Naive thymus-derived CD4-positive, alpha-beta T cell (primary cell): ENCODE data around the gene MYO1F. TPM values are rescaled to one million over a fixed set of nuclear protein-coding genes. Genes with fewer than 3 reads are reported as not detected.

Source experiments
- ATAC-seq: fragments of 150-1000 bp; cut with Tn5 transposase; 2 replicates; pipeline ENCODE4 v1.10.0; 2021; ENCODE audit warnings: mild to moderate bottlenecking, moderate library complexity
- CTCF ChIA-PET: fragments of 350-600 bp; sonication (Branson Sonifier 250); formaldehyde crosslinking; loops from one replicate; lab custom pipeline; 2021; ENCODE audit warnings: antibody characterized with exemption; lab: Charles Lee
- POLR2A ChIA-PET: fragments of 350-600 bp; sonication (Branson Sonifier 250); formaldehyde crosslinking; loops from one replicate; lab custom pipeline; 2021; ENCODE audit warnings: antibody characterized with exemption, inconsistent platforms; lab: Charles Lee
- DNase-seq, 9 donors: peaks; one replicate each; pipeline versions ENCODE4 v3.0.0 to v3.0.0-alpha.2; 2020 to 2022; ENCODE audit warnings: mixed read lengths in 1 of 9
- H3K27ac ChIP-seq: one replicate; pipeline ENCODE4 v1.7.0; 2013; ENCODE audit warnings: mild to moderate bottlenecking, low read depth, low read length, moderate library complexity
- H3K27me3 ChIP-seq, 2 donors: one replicate each; pipeline ENCODE4 v1.7.0; 2013; ENCODE audit warnings: low read length in 2 of 2, mild to moderate bottlenecking in 2 of 2, moderate library complexity in 2 of 2; ENCODE audit not compliant: control insufficient read depth in 2 of 2, insufficient read depth in 2 of 2
- H3K36me3 ChIP-seq, 3 experiments: 1 replicate in 2 of 3; 2 replicates in 1 of 3; pipeline ENCODE4 v1.7.0; 2013; ENCODE audit warnings: low read length in 3 of 3, mild to moderate bottlenecking in 3 of 3, moderate library complexity in 1 of 3; ENCODE audit not compliant: insufficient read depth in 3 of 3, control insufficient read depth in 2 of 3
- H3K4me1 ChIP-seq, 2 donors: one replicate each; pipeline ENCODE4 v1.7.0; 2013; ENCODE audit warnings: low read length in 2 of 2, mild to moderate bottlenecking in 2 of 2, moderate library complexity in 1 of 2; ENCODE audit not compliant: control insufficient read depth in 2 of 2, insufficient read depth in 2 of 2
- H3K4me3 ChIP-seq: 2 replicates; pipeline ENCODE4 v1.7.0; 2013; ENCODE audit warnings: mild to moderate bottlenecking, low read length
- H3K9me3 ChIP-seq, 3 experiments: 1 replicate in 2 of 3; 2 replicates in 1 of 3; pipeline ENCODE4 v1.7.0; 2013; ENCODE audit warnings: low read length in 3 of 3; ENCODE audit not compliant: control insufficient read depth in 2 of 3
- H3K27ac Mint-ChIP-seq, 9 donors: one replicate each; pipeline ENCODE4 v1.8.0; 2020 to 2022; ENCODE audit warnings: mixed read lengths in 9 of 9, mild to moderate bottlenecking in 8 of 9, moderate library complexity in 5 of 9, inconsistent platforms in 2 of 9
- H3K27me3 Mint-ChIP-seq, 5 donors: one replicate each; pipeline ENCODE4 v1.8.0; 2021 to 2022; ENCODE audit warnings: mixed read lengths in 5 of 5, mild to moderate bottlenecking in 1 of 5
- H3K36me3 Mint-ChIP-seq, 5 donors: one replicate each; pipeline ENCODE4 v1.8.0; 2020 to 2022; ENCODE audit warnings: mixed read lengths in 5 of 5, mild to moderate bottlenecking in 3 of 5, inconsistent platforms in 1 of 5
- H3K4me1 Mint-ChIP-seq, 7 donors: one replicate each; pipeline ENCODE4 v1.8.0; 2020 to 2022; ENCODE audit warnings: mixed read lengths in 7 of 7, mild to moderate bottlenecking in 3 of 7, inconsistent platforms in 1 of 7
- H3K4me3 Mint-ChIP-seq, 10 donors: one replicate each; pipeline ENCODE4 v1.8.0; 2020 to 2022; ENCODE audit warnings: mild to moderate bottlenecking in 10 of 10, mixed read lengths in 10 of 10, moderate library complexity in 6 of 10, inconsistent platforms in 2 of 10
- H3K9me3 Mint-ChIP-seq, 11 donors: one replicate each; pipeline ENCODE4 v1.8.0; 2020 to 2022; ENCODE audit warnings: mixed read lengths in 11 of 11, mild to moderate bottlenecking in 4 of 11, inconsistent platforms in 1 of 11, moderate library complexity in 1 of 11
- intact Hi-C, 2 donors: fragments of 100-400 bp; cut with micrococcal nuclease; formaldehyde crosslinking; loops; one replicate each; pipeline ENCODE4 v1.15.1; 2023
- polyA plus RNA-seq, 2 donors: library from polyadenylated mRNA; unstranded; fragments of 300-500 nt; fragmentation: Illumina TruSeq; gene quantifications; one replicate each; pipeline ENCODE4 v1.2.3, GENCODE V29; 2021
- total RNA-seq, 6 experiments: library from RNA in 5 of 6; stranded (reverse) in 5 of 6; gene quantifications; 1 replicate in 5 of 6; 2 replicates in 1 of 6; pipeline ENCODE4 v1.2.3 and lab custom pipeline; 2021 to 2026

Gene MYO1F
- total and polyA plus RNA-seq, 7 experiments from 2014 or later: 0.83 to 472 (median 26.7) TPM

DNA sequence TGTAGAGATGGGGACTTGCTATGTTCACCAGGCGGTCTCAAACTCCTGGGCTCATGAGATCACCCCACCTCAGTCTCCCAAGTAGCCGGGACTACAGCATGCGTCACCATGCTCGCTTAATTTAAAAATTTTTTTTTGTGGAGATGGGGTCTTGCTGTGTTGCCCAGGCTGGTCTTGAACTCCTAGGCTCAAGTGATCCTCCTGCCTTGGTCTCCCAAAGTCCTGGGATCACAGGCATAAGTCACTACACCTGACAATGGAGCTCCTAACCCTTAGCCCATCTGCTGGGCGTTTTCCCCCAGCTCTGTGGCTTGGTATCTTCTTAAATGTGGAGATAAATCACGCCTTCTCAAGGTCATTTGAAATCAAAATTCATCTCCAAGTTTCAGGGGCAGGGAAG, 39.6 kb upstream of the MYO1F start:
- POLR2A ChIA-PET: no interaction called here
- Mint-ChIP-seq H3K4me1 (peaks cover 8 to 26% (median 20%) of the 10 kb centered on the region in 7 donors), H3K36me3 (no peaks in the 10 kb centered on the region), H3K27me3 (peaks cover 0 to 6% (median 4%) of the 10 kb centered on the region in 5 donors), H3K9me3 (peaks cover 0 to 3% (median 0%) of the 10 kb centered on the region in 11 donors), H3K4me3 (no peak overlapping the region), H3K27ac (no peak overlapping the region)
- Histone ChIP-seq H3K27me3 (no peaks in the 10 kb centered on the region), H3K4me3 (no peak overlapping the region), H3K9me3 (no peaks in the 10 kb centered on the region), H3K27ac (no peak overlapping the region), H3K4me1 (peaks cover 5 to 7% of the 10 kb centered on the region in 2 donors), H3K36me3 (no peaks in the 10 kb centered on the region)
- intact Hi-C loops: no loop called here
- CTCF ChIA-PET: interaction anchor here (0.7 kb wide), 1 partner anchor 210 kb away, joined by 5 read pairs; no protein-coding TSS in a partner anchor
- ATAC-seq (no peak), DNase-seq (no peak)

DNA sequence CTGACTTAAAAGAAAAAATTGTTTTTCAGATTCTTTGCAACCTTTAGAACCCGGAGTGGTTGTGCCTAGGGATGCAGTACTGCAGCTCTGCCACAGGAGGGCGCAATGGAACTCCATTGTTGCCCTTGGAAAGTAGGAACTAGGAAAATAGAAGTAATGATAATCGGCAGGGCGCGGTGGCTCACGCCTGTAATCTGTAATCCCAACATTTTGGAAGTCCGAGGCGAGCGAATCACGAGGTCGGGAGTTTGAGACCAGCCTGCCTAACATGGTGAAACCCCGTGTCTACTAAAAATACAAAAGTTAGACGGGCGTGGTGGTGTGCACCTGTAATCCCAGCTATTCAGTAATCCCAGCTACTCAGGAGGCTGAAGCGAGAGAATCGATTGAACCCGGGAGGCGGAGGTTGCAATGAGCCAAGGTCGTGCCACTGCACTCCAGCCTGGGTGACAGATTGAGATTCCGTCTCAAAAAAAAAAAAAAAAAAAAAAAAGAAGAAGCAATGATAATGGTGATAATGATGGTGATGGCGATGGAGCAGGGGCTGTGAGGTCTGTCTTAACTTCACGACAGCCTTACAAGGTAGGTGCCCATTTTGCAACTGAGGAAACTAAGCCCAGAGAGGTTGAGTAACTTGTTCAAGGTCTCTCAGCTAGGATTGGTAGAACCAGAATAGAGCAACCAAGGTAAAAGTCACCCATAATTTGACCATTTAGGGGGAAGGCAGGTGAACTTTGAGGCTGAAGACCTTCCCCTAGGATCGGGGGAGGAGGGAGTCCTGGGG, 38.8 kb upstream of the MYO1F start:
- Histone ChIP-seq H3K9me3 (no peaks in the 10 kb centered on the region), H3K4me1 (peaks cover 7 to 11% of the 10 kb centered on the region in 2 donors), H3K4me3 (no peak overlapping the region), H3K27me3 (no peaks in the 10 kb centered on the region), H3K27ac (no peak overlapping the region), H3K36me3 (no peaks in the 10 kb centered on the region)
- Mint-ChIP-seq H3K36me3 (no peaks in the 10 kb centered on the region), H3K4me3 (peak overlapping the region in 5 of 10 donors; percentile 2 to 74 (median 30)), H3K4me1 (peaks cover 8 to 31% (median 25%) of the 10 kb centered on the region in 7 donors), H3K9me3 (peaks cover 0 to 3% (median 0%) of the 10 kb centered on the region in 11 donors), H3K27me3 (peaks cover 0 to 10% (median 4%) of the 10 kb centered on the region in 5 donors), H3K27ac (peak overlapping the region in 6 of 9 donors; percentile 19 to 72 (median 48))
- DNase-seq (peak; percentile 37 to 70 (median 54)), ATAC-seq (peak; percentile 83)
- intact Hi-C loops: loop anchor here (1.0 kb wide), 3 partner anchors 26 to 464 kb away; no protein-coding TSS in a partner anchor
- CTCF ChIA-PET: interaction anchor here (0.7 to 0.8 kb wide), 3 partner anchors 17 to 661 kb away, joined by 4 to 5 read pairs (median 4); no protein-coding TSS in a partner anchor
- POLR2A ChIA-PET: interaction anchor here (0.8 kb wide), 1 partner anchor 110 kb away, joined by 3 read pairs; no protein-coding TSS in a partner anchor

DNA sequence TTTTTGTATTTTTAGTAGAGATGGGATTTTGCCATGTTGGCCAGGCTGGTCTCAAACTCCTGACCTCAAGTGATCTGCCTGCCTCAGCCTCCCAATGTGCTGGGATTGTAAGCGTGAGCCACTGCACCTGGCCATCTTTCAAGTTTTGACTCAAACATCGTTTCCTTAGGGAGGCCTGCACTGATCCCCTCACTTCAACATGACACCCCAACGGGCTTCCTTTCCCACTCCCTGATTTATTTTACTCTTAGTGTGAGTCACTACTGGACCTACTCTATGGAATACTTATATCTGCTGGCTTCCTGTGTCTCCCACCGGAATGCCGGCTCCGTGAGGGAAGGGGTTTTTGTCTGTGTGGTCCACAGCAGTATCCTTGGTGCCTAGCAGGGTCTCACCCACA, 37.8 kb upstream of the MYO1F start:
- Histone ChIP-seq H3K27me3 (no peaks in the 10 kb centered on the region), H3K27ac (no peak overlapping the region), H3K9me3 (no peaks in the 10 kb centered on the region), H3K4me1 (peaks cover 7 to 11% of the 10 kb centered on the region in 2 donors), H3K4me3 (no peak overlapping the region), H3K36me3 (peaks cover 0 to 4% (median 0%) of the 10 kb centered on the region in 3 experiments)
- H3K36me3 Mint-ChIP-seq: peaks cover 0 to 2% (median 0%) of the 10 kb centered on the region in 5 donors
- H3K9me3 Mint-ChIP-seq: peaks cover 0 to 3% (median 0%) of the 10 kb centered on the region in 11 donors
- H3K27ac Mint-ChIP-seq: peak overlapping the region in 7 of 9 donors; percentile 29 to 72 (median 49)
- ATAC-seq (no peak), DNase-seq (no peak)
- peaks cover 0 to 13% (median under 1%) of the 10 kb centered on the region in 5 donors for H3K27me3 Mint-ChIP-seq
- intact Hi-C loops: loop anchor here (1.0 kb wide), 3 partner anchors 27 to 465 kb away; no protein-coding TSS in a partner anchor
- peaks cover 12 to 35% (median 29%) of the 10 kb centered on the region in 7 donors for H3K4me1 Mint-ChIP-seq
- H3K4me3 Mint-ChIP-seq: peak overlapping the region in 1 of 10 donors; percentile 7
- CTCF ChIA-PET: interaction anchor here (3.2 kb wide), 1 partner anchor 35 kb away, joined by 12 read pairs; no protein-coding TSS in a partner anchor
- POLR2A ChIA-PET: interaction anchor here (0.8 kb wide), 1 partner anchor 109 kb away, joined by 3 read pairs; no protein-coding TSS in a partner anchor

DNA sequence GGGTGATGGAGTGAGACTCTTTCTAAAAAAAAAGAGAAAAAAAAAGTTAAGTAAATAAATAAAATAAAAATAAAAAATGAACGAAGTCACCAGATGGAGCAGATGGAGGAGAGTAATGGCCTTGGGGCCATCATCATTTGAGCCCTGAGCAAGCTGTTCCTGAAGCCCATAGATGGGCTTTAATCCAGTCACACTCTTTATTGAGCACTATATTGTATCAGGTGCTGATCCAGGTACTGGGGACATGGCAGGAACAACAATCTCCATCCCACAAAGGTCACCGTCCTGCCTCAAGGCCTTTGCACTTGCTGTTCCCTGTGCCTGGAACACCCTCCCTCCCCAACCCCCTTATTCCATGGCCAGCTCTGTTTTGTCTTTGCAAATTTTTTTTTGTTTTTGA, 37.2 kb upstream of the MYO1F start:
- POLR2A ChIA-PET: no interaction called here
- peaks cover 0 to 3% (median 0%) of the 10 kb centered on the region in 11 donors for H3K9me3 Mint-ChIP-seq

DNA sequence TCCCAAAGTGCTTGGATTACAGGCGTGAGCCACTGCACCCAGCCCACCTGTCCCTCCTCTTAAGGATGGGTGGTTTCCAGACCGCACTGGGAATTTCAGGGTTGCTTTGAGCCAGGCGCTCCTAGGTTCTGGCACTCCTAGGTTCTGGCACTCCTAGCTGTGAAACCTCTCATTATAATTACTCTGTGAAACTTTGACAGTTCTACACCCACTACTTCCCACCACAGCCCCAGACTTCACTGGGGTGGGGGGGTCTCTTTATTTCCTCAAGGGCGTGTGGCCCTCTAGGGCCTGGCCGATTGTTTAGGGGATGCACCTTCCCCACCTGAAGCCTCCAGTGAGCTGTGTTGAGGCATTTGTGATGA, 35.5 kb upstream of the MYO1F start:
- H3K36me3 Mint-ChIP-seq: peaks cover 0 to 11% (median 0%) of the 10 kb centered on the region in 5 donors
- DNase-seq: no peak
- Histone ChIP-seq H3K4me1 (peaks cover 11 to 18% of the 10 kb centered on the region in 2 donors), H3K27ac (no peak overlapping the region), H3K9me3 (no peaks in the 10 kb centered on the region), H3K36me3 (peaks cover 0 to 9% (median 0%) of the 10 kb centered on the region in 3 experiments), H3K4me3 (no peak overlapping the region), H3K27me3 (no peaks in the 10 kb centered on the region)
- peak; percentile 22 for ATAC-seq
- H3K27ac Mint-ChIP-seq: peak overlapping the region in 8 of 9 donors; percentile 59 to 93 (median 83)
- H3K9me3 Mint-ChIP-seq: peaks cover 0 to 3% (median 0%) of the 10 kb centered on the region in 11 donors
- H3K4me3 Mint-ChIP-seq: peak overlapping the region in 9 of 10 donors; percentile 19 to 89 (median 66)
- intact Hi-C loops: loop anchor here in 1 of 2 donors (2.0 kb wide), 1 partner anchor 32 kb away; no protein-coding TSS in a partner anchor
- peaks cover 19 to 53% (median 46%) of the 10 kb centered on the region in 7 donors for H3K4me1 Mint-ChIP-seq
- peaks cover 0 to 28% (median 0%) of the 10 kb centered on the region in 5 donors for H3K27me3 Mint-ChIP-seq
- ChIA-PET CTCF (interaction anchor here (1.2 to 3.2 kb wide), 2 partner anchors 20 to 33 kb away, joined by 11 to 12 read pairs; no protein-coding TSS in a partner anchor), POLR2A (interaction anchor here (0.6 to 0.7 kb wide), 2 partner anchors 29 to 100 kb away, joined by 3 to 9 read pairs; no protein-coding TSS in a partner anchor)

More for the DNA sequence above, 37.2 kb upstream of the MYO1F start:
- no peaks in the 10 kb centered on the region for H3K9me3 ChIP-seq
- H3K27me3 ChIP-seq: no peaks in the 10 kb centered on the region
- intact Hi-C loops: no loop called here
- CTCF ChIA-PET: interaction anchor here (1.0 to 3.2 kb wide), 2 partner anchors 27 to 34 kb away, joined by 6 to 12 read pairs; no protein-coding TSS in a partner anchor
- H3K4me1 ChIP-seq: peaks cover 11% of the 10 kb centered on the region in 2 donors
- ATAC-seq (no peak), DNase-seq (no peak)
- Mint-ChIP-seq H3K27ac (peak overlapping the region in 3 of 9 donors; percentile 6 to 64 (median 29)), H3K27me3 (peaks cover 0 to 18% (median 0%) of the 10 kb centered on the region in 5 donors), H3K4me1 (peaks cover 16 to 40% (median 34%) of the 10 kb centered on the region in 7 donors), H3K36me3 (peaks cover 0 to 5% (median 0%) of the 10 kb centered on the region in 5 donors), H3K4me3 (no peak overlapping the region)
- H3K36me3 ChIP-seq: peaks cover 0 to 9% (median 0%) of the 10 kb centered on the region in 3 experiments
- H3K4me3 ChIP-seq: no peak overlapping the region
- no peak overlapping the region for H3K27ac ChIP-seq
